ENCODE data around the gene LPP.
"Not testable (repeated sequence)": the region's sequence is repeated elsewhere in the genome, so short reads cannot be mapped to it uniquely, and the experiment has no call there.

Gene LPP

GRCh38 chr3:188700918-188701317 lies 547.0 kb downstream of the LPP start:
- no peak for DNase-seq (ENCODE audit: insufficient read length)
- no peak for FAIRE-seq
- TF ChIP-seq POLR2AphosphoS5 (IDR thresholded peaks at IDR 0.05; ENCODE audit: low read depth, low read length) (no peak), POLR2A (IDR thresholded peaks at IDR 0.05; ENCODE audit: low read depth, low read length) (no peak), TAF1 (IDR thresholded peaks at IDR 0.05; ENCODE audit: borderline replicate concordance, low read depth, low read length) (no peak)

- FAIRE-seq, result no peak
- no peak for DNase-seq (ENCODE audit: insufficient read length)
These were observed 547.6 kb downstream of the LPP start for GRCh38 chr3:188701485-188701969.

GRCh38 chr3:188702028-188702427 lies 548.1 kb downstream of the LPP start:
- not testable (repeated sequence) for DNase-seq (ENCODE audit: insufficient read length); FAIRE-seq

More at GRCh38 chr3:188701485-188701969, 547.6 kb downstream of the LPP start:
- no peak for TF ChIP-seq TAF1 (IDR thresholded peaks at IDR 0.05; ENCODE audit: borderline replicate concordance, low read depth, low read length)
- TF ChIP-seq POLR2AphosphoS5 (IDR thresholded peaks at IDR 0.05; ENCODE audit: low read depth, low read length), result no peak
- no peak for TF ChIP-seq POLR2A (IDR thresholded peaks at IDR 0.05; ENCODE audit: low read depth, low read length)

- TF ChIP-seq TAF1 (IDR thresholded peaks at IDR 0.05; ENCODE audit: borderline replicate concordance, low read depth, low read length) (no peak), POLR2AphosphoS5 (IDR thresholded peaks at IDR 0.05; ENCODE audit: low read depth, low read length) (no peak), POLR2A (IDR thresholded peaks at IDR 0.05; ENCODE audit: low read depth, low read length) (no peak)
- FAIRE-seq, result no peak
- no peak for DNase-seq (ENCODE audit: insufficient read length)
These were observed 552.2 kb downstream of the LPP start for GRCh38 chr3:188706176-188706575.

GRCh38 chr3:188706599-188706998 lies 552.6 kb downstream of the LPP start:
- TF ChIP-seq TAF1 (IDR thresholded peaks at IDR 0.05; ENCODE audit: borderline replicate concordance, low read depth, low read length) (no peak), POLR2AphosphoS5 (IDR thresholded peaks at IDR 0.05; ENCODE audit: low read depth, low read length) (no peak), POLR2A (IDR thresholded peaks at IDR 0.05; ENCODE audit: low read depth, low read length) (no peak)
- FAIRE-seq, result no peak
- no peak for DNase-seq (ENCODE audit: insufficient read length)

- no peak for TF ChIP-seq POLR2A (IDR thresholded peaks at IDR 0.05; ENCODE audit: low read depth, low read length)
- no peak for TF ChIP-seq TAF1 (IDR thresholded peaks at IDR 0.05; ENCODE audit: borderline replicate concordance, low read depth, low read length)
- no peak for TF ChIP-seq POLR2AphosphoS5 (IDR thresholded peaks at IDR 0.05; ENCODE audit: low read depth, low read length)
- no peak for FAIRE-seq
- no peak for DNase-seq (ENCODE audit: insufficient read length)
These were observed 553.7 kb downstream of the LPP start for GRCh38 chr3:188707381-188708288.

- no peak for TF ChIP-seq TAF1 (IDR thresholded peaks at IDR 0.05; ENCODE audit: borderline replicate concordance, low read depth, low read length)
- TF ChIP-seq POLR2AphosphoS5 (IDR thresholded peaks at IDR 0.05; ENCODE audit: low read depth, low read length), result no peak
- TF ChIP-seq POLR2A (IDR thresholded peaks at IDR 0.05; ENCODE audit: low read depth, low read length), result no peak
- no peak for DNase-seq (ENCODE audit: insufficient read length)
- no peak for FAIRE-seq
These were observed 557.9 kb downstream of the LPP start for GRCh38 chr3:188711881-188712247.

- no peak for DNase-seq (ENCODE audit: insufficient read length)
- no peak for TF ChIP-seq POLR2A (IDR thresholded peaks at IDR 0.05; ENCODE audit: low read depth, low read length)
- no peak for TF ChIP-seq POLR2AphosphoS5 (IDR thresholded peaks at IDR 0.05; ENCODE audit: low read depth, low read length)
- no peak for TF ChIP-seq TAF1 (IDR thresholded peaks at IDR 0.05; ENCODE audit: borderline replicate concordance, low read depth, low read length)
- FAIRE-seq, result no peak
These were observed 558.4 kb downstream of the LPP start for GRCh38 chr3:188712248-188712924.

GRCh38 chr3:188712991-188713390 lies 559.0 kb downstream of the LPP start:
- no peak for TF ChIP-seq POLR2AphosphoS5 (IDR thresholded peaks at IDR 0.05; ENCODE audit: low read depth, low read length)
- no peak for TF ChIP-seq TAF1 (IDR thresholded peaks at IDR 0.05; ENCODE audit: borderline replicate concordance, low read depth, low read length)
- no peak for TF ChIP-seq POLR2A (IDR thresholded peaks at IDR 0.05; ENCODE audit: low read depth, low read length)
- no peak for DNase-seq (ENCODE audit: insufficient read length)
- FAIRE-seq, result no peak

GRCh38 chr3:188719545-188719944 lies 565.6 kb downstream of the LPP start:
- FAIRE-seq (no peak), DNase-seq (ENCODE audit: insufficient read length) (no peak)
- no peak for TF ChIP-seq TAF1 (IDR thresholded peaks at IDR 0.05; ENCODE audit: borderline replicate concordance, low read depth, low read length)
- TF ChIP-seq POLR2A (IDR thresholded peaks at IDR 0.05; ENCODE audit: low read depth, low read length), result no peak
- TF ChIP-seq POLR2AphosphoS5 (IDR thresholded peaks at IDR 0.05; ENCODE audit: low read depth, low read length), result no peak

GRCh38 chr3:188720215-188720614 lies 566.3 kb downstream of the LPP start:
- no peak for DNase-seq (ENCODE audit: insufficient read length)
- FAIRE-seq, result no peak
- no peak for TF ChIP-seq POLR2AphosphoS5 (IDR thresholded peaks at IDR 0.05; ENCODE audit: low read depth, low read length)
- no peak for TF ChIP-seq POLR2A (IDR thresholded peaks at IDR 0.05; ENCODE audit: low read depth, low read length)
- no peak for TF ChIP-seq TAF1 (IDR thresholded peaks at IDR 0.05; ENCODE audit: borderline replicate concordance, low read depth, low read length)

GRCh38 chr3:188720636-188721035 lies 566.7 kb downstream of the LPP start:
- DNase-seq (ENCODE audit: insufficient read length), result no peak
- TF ChIP-seq POLR2AphosphoS5 (IDR thresholded peaks at IDR 0.05; ENCODE audit: low read depth, low read length) (no peak), POLR2A (IDR thresholded peaks at IDR 0.05; ENCODE audit: low read depth, low read length) (no peak), TAF1 (IDR thresholded peaks at IDR 0.05; ENCODE audit: borderline replicate concordance, low read depth, low read length) (no peak)
- no peak for FAIRE-seq
